GM21447 (cell line): Measurements from ENCODE around the gene OTOP2.
"Not testable (repeated sequence)": the region's sequence is repeated elsewhere in the genome, so short reads cannot be mapped to it uniquely, and the experiment has no call there.

Experiments used
- ATAC-seq: cut with Tn5 transposase; IDR thresholded peaks from one replicate; pipeline ENCODE4 v1.9.1; 2021; ENCODE audit not compliant: unreplicated experiment

Gene OTOP2

GRCh38 chr17:74969501-74969900 lies 45.4 kb downstream of the OTOP2 start:
- ATAC-seq: not testable (repeated sequence)

- ATAC-seq: no peak
Observed at GRCh38 chr17:74970395-74970794, 46.3 kb downstream of the OTOP2 start.

GRCh38 chr17:74971069-74971841 lies 47.2 kb downstream of the OTOP2 start:
- ATAC-seq: no peak

GRCh38 chr17:74971842-74972106 lies 47.7 kb downstream of the OTOP2 start:
- no peak for ATAC-seq

- ATAC-seq: no peak
Observed at GRCh38 chr17:74972107-74972972, 48.3 kb downstream of the OTOP2 start, which contains the start of gene HID1. TSS of gene HID1 (minus strand) at chr17:74972759. CDS start at chr17:74972656, 103 bp downstream.

- ATAC-seq: no peak
Observed at GRCh38 chr17:74972973-74973328, 48.9 kb downstream of the OTOP2 start.

- ATAC-seq: no peak
Observed at GRCh38 chr17:74975943-74976342, 51.9 kb downstream of the OTOP2 start.

GRCh38 chr17:74977802-74978201 lies 53.7 kb downstream of the OTOP2 start:
- no peak for ATAC-seq

- no peak for ATAC-seq
Observed at GRCh38 chr17:74978240-74978639, 54.2 kb downstream of the OTOP2 start.

- ATAC-seq: no peak
Observed at GRCh38 chr17:74979408-74980146, 55.5 kb downstream of the OTOP2 start.

GRCh38 chr17:74981318-74981978 lies 57.4 kb downstream of the OTOP2 start:
- ATAC-seq: no peak

- no peak for ATAC-seq
Observed at GRCh38 chr17:74981979-74982662, 58.0 kb downstream of the OTOP2 start.

- ATAC-seq: not testable (repeated sequence)
Observed at GRCh38 chr17:74982663-74983313, 58.7 kb downstream of the OTOP2 start.
